OCI-LY7 (cell line): ENCODE measurements around the gene OR2AE1. TPM values are rescaled to one million over a fixed set of nuclear protein-coding genes. Genes with fewer than 3 reads are reported as not detected.

ENCODE experiments used
- BruUV-seq: library from RNA; stranded (reverse); fragments of 400-500 nt; replicated peaks from 2 replicates; lab custom pipeline; 2021; lab: Mats Ljungman, UMichigan
- CTCF ChIA-PET: fragments of 300-600 bp; sonication (Branson Sonifier 250); formaldehyde crosslinking; loops from one replicate; lab custom pipeline; 2022; ENCODE audit warnings: antibody characterized with exemption; ENCODE audit not compliant: unreplicated experiment; lab: Charles Lee
- POLR2A ChIA-PET: fragments of 300-600 bp; sonication (Branson Sonifier 250); formaldehyde crosslinking; loops from one replicate; lab custom pipeline; 2022; ENCODE audit warnings: antibody characterized with exemption; lab: Charles Lee
- DNase-seq: peaks from one replicate; pipeline ENCODE4 v3.0.0-alpha.2; 2015; ENCODE audit warnings: low spot score
- H2AFZ ChIP-seq: fragments of 200-600 bp; sonication (generic), shearing (Covaris generic); 2 replicates; pipeline ENCODE4 v1.6.1; 2014; ENCODE audit warnings: mild to moderate bottlenecking, antibody characterized with exemption, low read length, moderate library complexity
- H3K27ac ChIP-seq: fragments of 200-600 bp; sonication (generic); 2 replicates; pipeline ENCODE4 v1.5.1; 2014; ENCODE audit warnings: mixed run types, low read depth, mild to moderate bottlenecking, moderate library complexity, low read length, inconsistent platforms; ENCODE audit not compliant: poor library complexity, severe bottlenecking
- H3K36me3 ChIP-seq: fragments of 200-600 bp; sonication (generic); 2 replicates; pipeline ENCODE4 v1.6.1; 2014; ENCODE audit warnings: mild to moderate bottlenecking, antibody characterized with exemption, low read length, moderate library complexity, mixed read lengths; ENCODE audit not compliant: insufficient read depth
- H3K4me1 ChIP-seq: fragments of 200-600 bp; sonication (generic); 2 replicates; pipeline ENCODE4 v1.5.1; 2014; ENCODE audit warnings: mild to moderate bottlenecking, low read length; ENCODE audit not compliant: insufficient read depth, poor library complexity, severe bottlenecking
- H3K4me2 ChIP-seq: fragments of 200-600 bp; sonication (generic); 2 replicates; pipeline ENCODE4 v1.6.1; 2014; ENCODE audit warnings: mild to moderate bottlenecking, low read length
- H3K4me3 ChIP-seq: fragments of 200-600 bp; sonication (generic); 2 replicates; pipeline ENCODE4 v1.5.1; 2014; ENCODE audit warnings: mild to moderate bottlenecking, low read depth, low read length; ENCODE audit not compliant: poor library complexity, severe bottlenecking
- H3K79me2 ChIP-seq: fragments of 200-600 bp; sonication (generic); 2 replicates; pipeline ENCODE4 v1.6.1; 2016; ENCODE audit warnings: low read depth, mild to moderate bottlenecking, low read length, moderate library complexity, mixed read lengths; ENCODE audit not compliant: insufficient read depth
- H3K9me2 ChIP-seq: fragments of 200-600 bp; sonication (generic); 2 replicates; pipeline ENCODE4 v1.6.1; 2016; ENCODE audit warnings: mild to moderate bottlenecking, low read length, mixed read lengths; ENCODE audit not compliant: insufficient read depth
- H3K9me3 ChIP-seq: fragments of 200-600 bp; sonication (generic); 2 replicates; pipeline ENCODE4 v1.6.1; 2014; ENCODE audit warnings: mild to moderate bottlenecking, mixed run types, low read length, mixed read lengths
- H4K20me1 ChIP-seq: fragments of 200-600 bp; sonication (generic); 2 replicates; pipeline ENCODE4 v1.6.1; 2014; ENCODE audit warnings: mild to moderate bottlenecking, antibody characterized with exemption, low read length, moderate library complexity, mixed read lengths; ENCODE audit not compliant: insufficient read depth
- CTCF ChIP-seq: fragments of 200-600 bp; sonication (generic); conservative IDR thresholded peaks from 2 replicates; pipeline ENCODE4 v1.5.1; 2014; ENCODE audit warnings: mild to moderate bottlenecking, antibody characterized with exemption, low read length, moderate library complexity, mixed read lengths
- EZH2phosphoT487 ChIP-seq: fragments of 200-600 bp; sonication (generic); IDR thresholded peaks from 2 replicates; pipeline ENCODE4 v1.6.1; 2018; ENCODE audit warnings: low read depth, borderline replicate concordance, mild to moderate bottlenecking, mixed run types, antibody characterized with exemption, low read length, moderate library complexity, mixed read lengths
- intact Hi-C: fragments of 100-400 bp; cut with micrococcal nuclease; formaldehyde crosslinking; loops from one replicate; pipeline ENCODE4 v1.10.0; 2022; ENCODE audit not compliant: unreplicated experiment
- total RNA-seq, 2 experiments: library from RNA; depleted of rRNA in 1 of 2; stranded (reverse); fragments of >200 nt in 1 of 2; shearing (Covaris generic) in 1 of 2; gene quantifications; 2 replicates each; pipeline ENCODE4 v1.2.3, GENCODE V29; 2014 to 2022

The OR2AE1 gene
- total RNA-seq, 2 experiments from 2014 or later = not detected

GRCh38 chr7:99901581-99901980 lies 24.7 kb upstream of the OR2AE1 start:
- Histone ChIP-seq H2AFZ (no peak overlapping the region), H3K4me1 (no peaks in the 10 kb centered on the region), H3K9me3 (no peaks in the 10 kb centered on the region), H3K4me3 (no peak overlapping the region), H4K20me1 (no peaks in the 10 kb centered on the region), H3K4me2 (no peak overlapping the region), H3K27ac (no peak overlapping the region), H3K9me2 (no peaks in the 10 kb centered on the region), H3K36me3 (peaks cover 69% of the 10 kb centered on the region), H3K79me2 (no peaks in the 10 kb centered on the region)
- TF ChIP-seq CTCF (no peak), EZH2phosphoT487 (no peak)
- ChIA-PET POLR2A (no interaction called here), CTCF (no interaction called here)
- no TSS peak for BruUV-seq
- intact Hi-C loops = no loop called here
- no peak for DNase-seq

- Histone ChIP-seq H3K9me3 (no peaks in the 10 kb centered on the region), H3K36me3 (peaks cover 53% of the 10 kb centered on the region), H3K79me2 (no peaks in the 10 kb centered on the region), H2AFZ (no peak overlapping the region), H3K4me2 (no peak overlapping the region), H3K4me1 (no peaks in the 10 kb centered on the region), H3K9me2 (no peaks in the 10 kb centered on the region), H4K20me1 (no peaks in the 10 kb centered on the region), H3K27ac (no peak overlapping the region), H3K4me3 (no peak overlapping the region)
- intact Hi-C loops = no loop called here
- no peak for TF ChIP-seq EZH2phosphoT487
- no peak for TF ChIP-seq CTCF
- ChIA-PET CTCF (no interaction called here), POLR2A (no interaction called here)
- no TSS peak for BruUV-seq
- no peak for DNase-seq
These were observed 23.1 kb upstream of the OR2AE1 start for GRCh38 chr7:99899830-99900519.

GRCh38 chr7:99898836-99899235 lies 22.0 kb upstream of the OR2AE1 start:
- no peaks in the 10 kb centered on the region for H3K9me2 ChIP-seq
- H4K20me1 ChIP-seq = no peaks in the 10 kb centered on the region
- no peak overlapping the region for H3K27ac ChIP-seq
- BruUV-seq = no TSS peak
- ChIA-PET CTCF (no interaction called here), POLR2A (no interaction called here)
- H3K4me1 ChIP-seq = no peaks in the 10 kb centered on the region
- no peak overlapping the region for H3K4me2 ChIP-seq
- TF ChIP-seq EZH2phosphoT487 (no peak), CTCF (no peak)
- H3K9me3 ChIP-seq = no peaks in the 10 kb centered on the region
- no peak for DNase-seq
- intact Hi-C loops = no loop called here
- H3K36me3 ChIP-seq = peaks cover 44% of the 10 kb centered on the region; the same call in 1 of the 2 replicates
- no peak overlapping the region for H2AFZ ChIP-seq
- H3K4me3 ChIP-seq = no peak overlapping the region
- H3K79me2 ChIP-seq = no peaks in the 10 kb centered on the region
